GM21367 (cell line): Measurements from ENCODE around the gene VSIG1.

ENCODE experiments used
- ATAC-seq: cut with Tn5 transposase; IDR thresholded peaks from one replicate; pipeline ENCODE4 v1.9.1; 2021; ENCODE audit not compliant: unreplicated experiment

VSIG1 gene

DNA sequence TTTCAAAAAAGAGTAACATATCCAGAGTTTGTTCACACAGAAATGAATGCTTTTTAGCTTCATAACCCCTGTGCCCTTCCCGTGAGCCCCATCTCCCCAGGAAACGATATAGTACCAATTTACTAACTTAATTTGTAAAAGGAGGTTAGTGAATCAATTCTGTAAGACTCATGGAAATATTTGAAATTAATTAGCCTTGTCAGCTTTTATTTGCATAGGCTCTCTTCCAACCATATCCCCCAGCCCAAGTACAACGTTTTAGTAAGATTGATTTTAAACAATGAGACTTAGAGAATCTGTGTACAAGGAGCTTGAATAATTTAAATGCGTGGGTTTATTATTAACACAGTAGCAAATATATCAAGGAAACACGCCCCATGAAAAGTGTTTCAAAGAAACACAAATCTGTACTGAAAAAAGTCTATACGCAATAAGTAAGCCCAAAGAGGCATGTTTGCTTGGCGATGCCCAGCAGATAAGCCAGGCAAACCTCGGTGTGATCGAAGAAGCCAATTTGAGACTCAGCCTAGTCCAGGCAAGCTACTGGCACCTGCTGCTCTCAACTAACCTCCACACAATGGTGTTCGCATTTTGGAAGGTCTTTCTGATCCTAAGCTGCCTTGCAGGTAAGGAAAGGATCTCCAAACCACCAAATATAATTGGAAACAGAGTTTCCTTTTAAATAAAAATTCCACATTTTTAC is at the start of gene VSIG1:
Gene VSIG1, plus strand, starts transcription at position 512 of the 703 bp plus-strand sequence. Its CDS starts 66 bp downstream, at position 578.
- no peak for ATAC-seq

DNA sequence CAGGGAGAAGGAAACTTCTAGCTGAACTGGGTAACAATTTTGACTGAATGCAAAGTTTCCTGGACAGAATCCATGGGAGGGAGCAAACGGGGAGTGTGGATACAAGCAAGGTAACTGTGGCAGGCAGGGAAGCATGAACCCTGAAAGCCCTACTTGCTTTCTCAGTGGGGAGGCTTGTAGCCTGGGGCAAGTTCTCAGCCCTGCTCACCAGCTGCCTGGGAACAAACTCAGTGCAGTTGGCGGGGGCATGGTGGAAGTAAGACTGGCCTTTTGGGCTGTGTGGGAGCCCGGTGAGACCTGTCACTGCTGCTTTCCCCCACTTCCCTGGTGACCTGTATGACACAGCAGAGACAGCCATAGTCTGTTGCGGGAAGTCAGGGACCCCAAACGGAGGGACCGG is 48.7 kb upstream of the VSIG1 start:
- no peak for ATAC-seq

DNA sequence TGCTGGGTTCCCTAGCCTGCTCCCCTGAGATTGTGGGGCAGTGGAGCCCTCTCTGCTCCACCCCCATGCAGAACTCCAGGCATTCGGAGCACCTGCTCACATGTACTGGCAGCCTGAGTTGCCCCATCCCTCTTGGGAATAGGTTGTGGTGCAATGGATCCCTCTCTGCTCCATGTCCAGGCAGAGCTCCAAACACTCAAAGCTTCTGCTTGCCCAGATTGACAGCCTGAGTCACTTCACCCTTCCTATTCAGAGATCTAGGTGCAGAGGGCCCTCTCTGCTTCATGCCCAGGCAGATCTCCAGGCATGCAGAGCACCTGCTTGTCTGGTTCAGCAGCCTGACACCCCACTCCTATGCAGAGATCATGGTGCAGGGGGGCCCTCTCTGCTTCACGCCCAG is 44.1 kb upstream of the VSIG1 start:
- no peak for ATAC-seq

DNA sequence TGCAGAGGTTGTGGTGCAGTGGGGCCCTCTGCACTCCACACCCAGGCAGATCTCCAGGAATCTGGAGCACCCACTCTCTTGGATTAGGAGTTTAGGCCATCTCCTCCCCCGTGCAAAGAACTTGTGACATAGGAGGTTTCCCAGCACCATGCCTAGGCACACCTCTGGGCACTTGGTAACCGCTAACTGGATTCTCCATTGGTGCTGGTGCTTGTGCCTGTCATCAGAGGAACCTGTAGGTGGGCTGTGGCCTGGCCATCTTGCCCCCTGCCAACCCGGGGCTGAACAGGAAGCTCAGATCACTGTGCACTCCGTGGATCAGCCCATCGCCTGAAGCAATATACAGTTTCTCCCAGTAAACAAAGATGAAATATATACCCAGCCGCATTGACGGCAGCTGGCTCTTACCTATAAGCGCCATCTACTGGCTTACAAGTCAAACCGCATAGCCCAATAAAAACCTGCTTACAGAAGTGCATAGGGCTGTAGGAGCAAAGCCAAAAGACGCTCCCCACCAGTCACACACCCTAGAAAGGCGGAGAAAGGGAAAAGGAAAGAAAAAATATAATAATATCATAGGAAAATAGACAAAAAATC is 43.5 kb upstream of the VSIG1 start:
- ATAC-seq: peak; percentile 77

DNA sequence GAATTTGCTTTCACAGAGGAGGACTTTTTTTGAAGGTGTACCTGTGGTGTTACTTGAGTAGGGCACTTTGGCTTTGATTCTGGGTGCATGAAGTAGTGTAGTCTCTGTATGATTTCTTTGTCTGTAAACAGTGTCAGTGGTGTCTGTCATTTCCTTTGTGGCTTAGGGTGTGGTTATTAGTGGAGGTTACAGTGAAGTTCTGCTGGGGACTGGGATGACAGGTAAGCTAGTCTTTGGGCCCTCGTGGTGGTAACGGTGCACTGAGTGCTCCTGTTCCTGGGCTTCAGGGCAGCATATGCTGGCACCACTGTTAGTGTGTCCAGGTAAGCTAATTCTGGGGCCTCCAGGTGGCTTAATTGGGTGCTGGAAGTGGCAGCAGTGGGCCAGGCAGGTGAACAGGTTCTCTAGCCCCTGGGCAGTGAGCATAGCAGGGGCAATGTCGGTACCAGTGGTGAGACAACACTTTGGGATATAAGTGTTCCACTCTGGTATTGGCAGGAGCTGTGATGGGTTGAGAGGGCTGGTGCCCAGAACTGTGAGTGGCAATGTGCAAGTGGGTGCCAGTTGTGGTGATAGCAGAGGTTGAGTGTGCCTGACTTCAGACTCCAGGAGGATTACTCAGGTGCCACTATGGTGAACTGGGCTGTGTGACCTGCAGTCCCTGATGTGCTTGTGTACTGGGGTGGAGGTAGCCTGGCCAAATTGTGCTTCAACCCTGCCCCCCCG is 26.0 kb upstream of the VSIG1 start:
- no peak for ATAC-seq

DNA sequence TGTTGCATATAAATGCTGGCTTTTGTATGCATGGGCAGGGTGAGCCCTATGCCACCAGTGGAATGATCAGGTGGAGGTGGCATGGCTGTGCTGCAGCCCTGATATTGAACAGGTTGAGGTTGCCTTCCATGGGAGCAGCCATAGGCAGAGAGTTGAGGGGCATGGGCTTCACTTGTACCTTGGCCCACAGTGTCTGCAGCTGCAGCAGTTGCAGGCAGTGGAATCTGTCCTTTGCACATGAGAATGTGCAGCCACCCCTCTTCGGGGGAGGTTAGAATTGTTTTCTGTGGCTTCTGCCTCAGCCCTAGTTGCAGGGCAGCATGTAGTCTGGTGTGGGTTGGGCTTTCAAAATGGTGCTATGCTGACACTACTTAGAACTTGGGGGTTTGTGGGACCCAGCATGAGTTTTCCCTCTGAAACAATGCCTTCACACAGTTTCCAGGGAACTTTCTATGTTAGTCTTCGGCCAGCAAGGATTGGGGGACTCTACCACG is 25.4 kb upstream of the VSIG1 start:
- ATAC-seq: no peak

DNA sequence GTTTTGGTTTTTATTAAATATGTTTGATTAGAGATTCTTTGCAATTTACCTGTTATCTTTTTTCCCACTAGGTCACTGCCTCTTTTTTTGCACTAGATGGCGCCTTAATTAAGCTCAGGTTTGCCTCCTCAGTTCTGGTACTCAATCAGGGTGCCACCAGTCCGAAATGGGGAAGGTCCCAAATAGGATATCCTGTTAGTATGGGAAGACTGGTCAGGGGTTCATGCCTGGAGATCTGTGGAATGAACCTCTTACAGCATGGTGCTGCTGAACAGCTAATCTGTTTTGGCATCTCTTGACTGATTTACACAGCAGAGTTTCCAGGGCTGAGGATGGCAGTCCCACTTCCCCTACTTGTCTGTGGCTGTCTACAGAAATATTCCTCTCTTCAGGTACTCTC is 24.2 kb upstream of the VSIG1 start:
- no peak for ATAC-seq

DNA sequence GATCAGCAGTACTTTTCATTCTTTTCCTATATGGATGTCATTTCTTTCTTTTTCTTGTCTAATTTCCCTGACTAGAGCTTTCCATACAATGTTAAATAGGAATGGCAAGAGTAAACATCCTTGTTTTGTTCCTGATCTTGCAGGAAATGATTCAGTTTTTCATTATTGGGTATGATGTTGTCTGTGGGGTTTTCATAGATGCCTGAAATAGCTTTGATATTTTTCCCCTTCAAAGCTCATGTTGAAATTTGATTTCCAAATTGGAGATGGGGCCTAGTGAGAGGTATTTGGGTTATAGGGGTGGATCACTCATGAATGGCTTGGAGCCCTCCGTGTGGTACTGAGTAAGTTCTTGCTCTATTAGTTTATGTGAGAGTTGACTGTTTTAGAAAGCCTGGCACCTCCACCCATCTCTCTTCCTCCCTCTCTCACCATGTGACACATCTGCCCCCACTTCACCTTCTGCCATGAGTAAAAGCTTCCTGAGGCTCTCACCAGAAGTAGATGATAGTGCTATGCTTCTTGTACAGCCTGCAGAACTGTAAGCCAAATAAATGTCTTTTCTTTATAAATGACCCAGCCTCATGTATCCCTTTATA is 22.3 kb upstream of the VSIG1 start:
- ATAC-seq: no peak

DNA sequence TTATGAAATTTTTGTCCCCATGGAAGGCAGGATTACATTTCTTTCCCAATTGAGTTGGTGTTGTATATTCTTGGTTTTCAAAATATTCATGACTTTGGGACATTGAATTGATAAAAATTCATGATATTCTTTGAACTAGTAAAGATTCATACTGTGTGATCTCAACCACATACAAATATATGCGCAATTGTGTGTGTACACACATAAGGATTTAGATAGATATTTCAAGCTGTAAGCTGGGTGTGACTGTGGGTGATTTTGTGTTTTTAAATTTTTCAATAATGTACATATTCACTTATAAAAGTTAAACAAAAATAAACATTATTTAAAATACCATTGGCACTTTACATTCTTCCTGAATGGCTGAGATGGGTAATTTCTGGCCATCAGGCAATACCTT is 19.5 kb upstream of the VSIG1 start:
- ATAC-seq: no peak

DNA sequence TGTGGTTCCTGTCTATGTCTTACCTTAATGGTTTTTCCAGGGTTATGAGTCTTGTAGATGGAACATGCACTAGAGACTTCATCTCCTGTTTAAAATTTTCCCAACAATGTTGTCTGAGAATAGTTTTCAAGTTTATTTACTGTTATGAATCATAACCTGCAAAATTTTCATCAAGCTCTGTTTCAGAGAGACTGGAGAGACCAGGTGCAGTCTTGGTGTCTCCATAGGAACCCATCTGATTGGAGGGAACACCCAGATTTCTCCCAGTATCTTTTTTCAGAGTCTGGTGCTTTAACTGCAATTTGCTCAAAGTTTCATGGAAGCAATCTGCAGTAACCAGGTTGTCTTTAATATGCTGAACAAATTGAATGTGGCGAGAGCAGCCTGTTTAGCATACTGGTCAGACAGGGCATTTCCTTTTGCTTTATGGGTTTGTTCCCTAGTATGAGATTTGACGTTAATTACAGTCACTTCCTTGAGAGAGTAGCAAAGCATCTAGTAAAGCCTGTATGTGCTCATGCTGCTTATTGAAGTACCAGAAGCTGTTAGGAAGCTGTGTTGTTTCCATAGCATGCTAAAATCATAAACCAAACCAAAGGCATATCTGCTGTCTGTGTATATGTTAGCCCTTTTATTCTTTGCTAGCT is 18.8 kb upstream of the VSIG1 start:
- no peak for ATAC-seq

DNA sequence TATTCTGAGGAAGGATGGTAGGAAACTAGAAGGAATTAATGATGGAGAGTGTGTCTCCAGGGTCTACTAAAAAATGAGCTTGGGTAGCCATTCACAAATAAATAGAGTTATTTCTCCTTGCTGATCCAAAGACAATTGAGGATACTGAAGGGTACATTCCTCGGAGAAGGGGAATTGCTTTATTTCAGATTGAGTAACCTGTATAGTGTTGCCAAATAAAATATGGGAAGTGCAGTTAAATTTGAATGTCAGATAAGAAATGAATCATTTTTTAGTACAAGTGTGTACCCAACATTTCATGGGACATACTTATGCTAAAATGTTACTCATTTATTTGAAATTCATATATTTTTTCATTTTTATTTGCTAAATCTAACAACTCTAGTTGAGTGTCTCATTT is 16.0 kb upstream of the VSIG1 start:
- ATAC-seq: no peak

DNA sequence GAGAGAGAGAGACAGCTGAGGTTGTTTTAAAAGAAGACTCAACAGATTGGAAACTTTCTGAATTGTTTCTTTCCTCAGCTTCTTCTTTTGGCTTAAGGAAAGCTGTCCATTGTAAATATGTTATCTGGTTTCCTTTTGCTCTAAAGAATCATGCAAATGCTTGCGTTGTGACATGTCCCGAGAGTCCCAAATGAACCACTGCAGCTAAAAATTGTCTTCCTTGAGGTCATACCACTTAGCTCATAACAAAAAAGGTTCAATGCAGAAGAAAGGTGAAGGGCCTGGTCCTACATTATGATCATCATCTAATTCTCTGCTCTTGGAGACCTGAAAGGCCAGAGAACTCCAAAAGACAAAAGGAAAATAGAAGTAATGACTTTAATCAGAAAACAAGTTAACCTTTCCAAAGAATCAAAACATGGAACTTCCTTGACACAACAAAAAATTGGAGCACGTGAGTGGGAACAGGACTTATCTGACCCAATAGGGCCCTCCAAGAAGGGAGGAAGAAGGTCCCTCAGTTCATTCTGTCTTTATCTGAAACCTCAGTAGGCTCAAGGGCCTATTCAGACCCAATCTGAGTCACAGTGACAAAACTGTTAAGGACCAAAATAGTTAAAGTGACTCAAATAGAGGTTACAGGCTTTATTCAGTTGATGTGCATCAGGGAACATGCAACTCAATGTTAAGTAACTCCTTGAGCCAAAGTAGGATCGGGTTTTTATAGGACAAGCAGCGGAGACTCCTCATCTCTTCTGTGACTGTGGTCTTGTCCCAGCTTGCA is 14.7 kb upstream of the VSIG1 start:
- peak; percentile 55 for ATAC-seq

DNA sequence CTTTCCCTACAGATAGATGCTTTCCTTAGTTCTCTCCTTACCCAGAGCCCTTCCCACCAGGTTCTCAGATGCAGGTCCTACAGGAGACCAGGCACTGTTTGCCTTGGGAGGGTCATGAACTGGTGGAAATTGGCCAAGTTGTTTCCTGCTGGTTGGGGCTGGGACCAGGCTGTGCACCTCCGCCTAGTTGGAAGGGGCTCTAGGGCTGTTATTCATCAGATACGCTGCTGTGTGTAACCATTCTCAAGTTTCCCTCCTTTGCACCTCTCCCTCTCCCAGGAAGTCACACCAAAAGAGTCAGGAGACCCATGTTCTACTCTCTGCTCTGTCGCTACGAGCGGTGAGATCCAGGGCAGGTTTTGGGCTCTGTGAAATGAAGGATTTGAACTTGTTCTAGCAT is 11.9 kb upstream of the VSIG1 start:
- no peak for ATAC-seq

DNA sequence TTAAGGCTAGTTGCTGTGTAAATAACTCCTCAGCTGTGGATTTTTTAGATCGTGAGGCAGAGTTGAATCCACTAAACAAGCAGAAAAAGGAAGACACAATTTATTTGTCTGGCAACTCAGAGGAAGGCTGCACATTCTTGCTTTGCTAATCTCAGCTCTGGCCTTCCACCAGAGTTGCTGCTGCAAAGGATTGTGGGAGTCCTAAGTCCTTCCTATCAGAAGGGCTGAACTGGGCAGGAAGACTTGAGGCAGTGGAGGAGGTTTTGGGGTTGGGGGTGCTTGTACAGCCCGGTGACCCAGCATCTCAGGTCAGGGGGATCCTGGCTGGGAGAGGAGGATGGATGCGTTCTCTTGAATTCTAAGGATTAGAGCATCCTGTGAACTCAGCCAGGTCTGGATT is 11.0 kb upstream of the VSIG1 start:
- no peak for ATAC-seq

DNA sequence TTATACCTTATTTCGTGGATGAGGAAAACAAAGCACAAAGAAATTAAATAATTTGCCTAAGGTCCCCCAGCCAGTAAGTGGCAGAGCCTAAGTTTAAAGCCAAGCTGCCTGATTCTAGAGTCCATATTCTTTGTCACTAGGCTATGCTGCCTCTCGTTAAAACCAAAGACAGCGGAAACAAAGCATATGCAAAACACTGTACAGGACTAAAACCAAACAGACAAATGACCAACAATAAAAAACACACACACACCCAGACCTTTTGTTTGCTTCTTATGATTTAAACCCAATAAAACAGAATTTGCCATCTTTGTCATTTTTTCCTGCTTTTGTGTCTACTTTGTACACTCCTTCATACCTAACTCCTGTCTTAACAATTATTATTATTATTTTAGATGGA is 10.1 kb upstream of the VSIG1 start:
- ATAC-seq: no peak

DNA sequence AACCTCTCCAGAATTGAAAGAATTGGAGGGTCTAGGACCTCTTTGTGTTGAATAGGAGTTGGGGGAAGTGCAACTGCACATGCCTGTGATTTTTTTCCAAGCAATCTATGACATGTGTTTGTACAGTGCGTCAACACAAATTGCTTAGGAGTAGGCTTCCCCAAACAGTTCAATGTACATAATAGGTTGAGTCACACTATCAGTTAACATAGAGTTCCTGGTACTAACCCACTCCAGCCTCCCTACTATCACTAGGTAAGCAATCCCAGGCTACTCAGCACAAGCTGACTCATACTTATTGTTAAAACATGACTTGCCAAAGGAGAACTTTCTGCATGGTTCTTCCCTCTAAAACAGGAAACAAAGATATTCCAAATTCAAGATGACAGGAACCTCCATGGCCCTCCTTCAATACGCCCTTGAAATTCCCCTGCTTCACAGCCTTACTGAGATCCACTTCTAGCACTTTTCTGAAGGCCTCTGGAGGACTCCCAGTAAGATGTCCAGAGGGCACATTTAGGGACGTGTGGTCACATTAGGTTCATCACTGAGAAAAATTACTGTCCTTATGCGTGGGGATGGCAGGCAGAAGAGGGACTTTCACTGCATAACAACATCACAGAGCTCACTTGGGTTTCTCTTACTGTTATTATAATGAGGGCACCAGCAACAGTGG is 8.4 kb upstream of the VSIG1 start:
- no peak for ATAC-seq

DNA sequence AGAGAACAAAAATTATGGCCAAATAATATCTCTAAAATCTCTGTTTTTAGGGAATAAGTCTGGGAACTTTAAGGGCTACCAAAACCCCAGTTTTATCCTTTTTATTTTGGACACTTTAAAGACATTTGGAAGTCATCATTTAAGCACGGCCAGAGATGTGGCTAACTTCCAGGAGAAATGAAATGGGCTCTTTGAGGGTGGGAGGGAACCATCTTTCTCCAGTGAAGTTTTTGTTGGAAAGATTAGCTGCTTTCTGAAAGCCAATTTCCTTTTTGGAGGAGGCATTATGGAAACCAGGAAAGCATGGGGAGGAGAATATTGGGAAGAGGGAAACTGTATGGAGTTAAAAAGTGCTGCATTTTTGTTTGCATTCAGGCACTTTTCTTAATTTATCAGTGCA is 4.8 kb downstream of the VSIG1 start:
- no peak for ATAC-seq

DNA sequence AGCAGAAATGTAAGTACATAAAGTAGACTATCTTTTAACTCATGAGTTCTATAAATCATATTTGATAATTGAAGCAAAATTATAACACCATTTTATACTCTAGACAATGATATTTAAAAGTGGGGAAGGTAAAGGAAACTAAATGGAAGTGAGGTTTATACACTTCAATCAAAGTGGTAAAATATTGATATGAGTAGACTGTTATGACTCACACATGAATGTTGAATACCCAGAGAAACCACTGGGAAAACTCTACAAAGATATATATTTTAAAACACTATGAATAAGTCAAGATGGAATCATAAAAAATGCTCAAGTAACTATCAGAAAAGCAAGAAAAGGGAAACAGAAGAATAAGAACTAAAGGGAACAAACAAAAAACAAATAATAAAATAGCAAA is 8.4 kb downstream of the VSIG1 start:
- no peak for ATAC-seq

DNA sequence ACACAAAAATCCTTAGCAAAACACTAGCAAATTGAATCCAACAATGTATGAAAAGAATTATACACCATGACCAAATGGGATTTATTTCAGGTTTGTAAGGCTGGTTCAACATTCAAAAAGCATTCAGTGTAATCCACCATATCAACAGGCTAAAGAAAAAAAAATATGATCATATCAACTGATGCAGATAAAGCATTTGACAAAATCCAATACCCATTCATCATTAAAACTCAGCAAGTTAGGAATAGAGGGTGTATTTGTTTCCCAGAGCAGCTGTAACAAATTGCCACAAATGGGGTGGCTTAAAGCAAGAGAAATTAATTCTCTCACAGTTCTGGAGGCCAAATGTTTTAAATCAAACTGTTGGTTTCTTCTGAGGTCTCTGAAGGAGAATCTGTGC is 10.7 kb downstream of the VSIG1 start:
- no peak for ATAC-seq

DNA sequence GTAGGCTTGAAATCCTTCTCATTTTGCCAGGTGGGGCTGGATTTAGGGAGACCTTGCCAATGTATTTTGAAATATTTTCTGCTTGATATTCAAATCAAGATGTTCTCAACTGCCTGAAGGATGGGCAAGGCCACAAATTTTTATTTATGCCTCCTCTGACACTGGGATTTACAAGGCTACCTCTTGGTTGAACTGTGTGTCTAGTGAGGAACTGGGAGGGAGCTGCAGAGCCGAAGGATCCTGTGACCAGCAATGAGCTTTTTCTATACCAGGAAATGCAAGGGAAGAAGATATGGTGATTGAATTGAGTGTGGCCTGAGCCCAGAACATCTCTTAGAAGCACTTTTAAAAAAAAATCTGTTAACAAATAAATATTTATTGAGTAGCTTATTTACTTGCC is 14.9 kb downstream of the VSIG1 start:
- ATAC-seq: no peak
